GM10847 (cell line): ENCODE measurements around the gene PCDHA3.
"Not testable (repeated sequence)": the region's sequence is repeated elsewhere in the genome, so short reads cannot be mapped to it uniquely, and the experiment has no call there.

ENCODE experiments used
- POLR2A ChIP-seq: IDR thresholded peaks from 2 replicates; pipeline ENCODE4 v1.6.1; 2011; ENCODE audit not compliant: insufficient read length; ENCODE audit errors: extremely low read depth

PCDHA3 gene

DNA sequence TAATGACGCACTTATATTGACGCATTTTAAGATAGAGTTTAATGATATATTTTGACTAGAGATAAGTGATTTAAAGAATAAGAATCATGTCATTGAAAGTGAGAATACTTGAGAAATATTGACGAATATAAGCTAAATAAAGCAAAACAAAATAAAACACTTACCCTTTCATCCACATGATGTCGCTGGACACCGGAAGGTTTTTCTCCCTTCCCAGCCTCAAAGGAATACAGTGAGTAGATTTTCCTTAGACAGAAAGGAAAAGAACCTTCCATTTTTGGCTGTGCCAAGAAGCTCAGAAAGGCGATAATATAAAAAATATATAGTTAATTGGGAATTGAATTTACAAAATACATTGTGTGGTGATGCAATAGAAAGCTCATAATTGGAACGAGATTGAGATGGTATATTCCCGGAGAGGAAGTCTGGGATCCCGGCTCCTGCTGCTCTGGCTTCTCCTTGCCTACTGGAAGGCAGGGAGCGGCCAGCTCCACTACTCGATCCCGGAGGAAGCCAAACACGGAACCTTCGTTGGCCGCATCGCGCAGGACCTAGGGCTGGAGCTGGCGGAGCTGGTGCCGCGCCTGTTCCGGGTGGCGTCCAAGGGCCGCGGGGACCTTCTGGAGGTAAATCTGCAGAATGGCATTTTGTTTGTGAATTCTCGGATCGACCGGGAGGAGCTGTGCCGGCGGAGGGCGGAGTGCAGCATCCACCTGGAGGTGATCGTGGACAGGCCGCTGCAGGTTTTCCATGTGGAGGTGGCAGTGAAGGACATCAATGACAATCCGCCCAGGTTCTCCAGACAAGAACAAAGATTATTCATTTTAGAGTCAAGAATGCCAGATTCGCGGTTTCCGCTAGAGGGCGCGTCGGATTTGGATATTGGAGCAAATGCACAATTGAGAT is 20.8 kb downstream of the PCDHA3 start, which contains the start of gene PCDHA5:
Gene PCDHA5, plus strand, starts transcription at position 239 of the 906 bp plus-strand sequence.
- no peak for TF ChIP-seq POLR2A

DNA sequence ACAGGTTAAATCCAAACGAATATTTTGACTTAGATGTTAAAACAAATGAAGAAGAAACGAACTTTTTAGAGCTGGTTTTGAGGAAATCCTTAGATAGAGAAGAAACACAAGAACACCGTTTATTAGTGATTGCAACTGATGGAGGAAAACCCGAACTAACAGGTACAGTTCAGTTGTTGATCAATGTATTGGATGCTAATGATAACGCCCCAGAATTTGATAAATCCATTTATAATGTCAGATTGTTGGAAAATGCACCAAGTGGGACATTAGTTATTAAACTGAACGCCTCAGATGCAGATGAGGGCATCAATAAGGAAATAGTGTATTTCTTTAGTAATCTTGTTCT is 21.4 kb downstream of the PCDHA3 start:
- no peak for TF ChIP-seq POLR2A

DNA sequence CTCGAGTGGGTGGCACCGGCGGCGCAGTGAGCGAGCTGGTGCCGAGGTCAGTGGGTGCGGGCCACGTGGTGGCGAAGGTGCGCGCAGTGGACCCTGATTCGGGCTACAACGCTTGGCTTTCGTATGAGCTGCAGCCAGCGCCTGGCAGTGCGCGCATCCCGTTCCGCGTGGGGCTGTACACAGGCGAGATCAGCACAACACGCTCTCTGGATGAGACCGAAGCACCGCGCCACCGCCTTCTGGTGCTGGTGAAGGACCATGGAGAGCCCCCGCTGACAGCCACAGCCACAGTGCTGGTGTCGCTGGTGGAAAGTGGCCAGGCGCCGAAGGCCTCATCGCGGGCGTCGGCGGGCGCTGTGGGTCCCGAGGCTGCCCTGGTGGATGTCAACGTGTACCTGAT is 22.6 kb downstream of the PCDHA3 start:
- TF ChIP-seq POLR2A: no peak

DNA sequence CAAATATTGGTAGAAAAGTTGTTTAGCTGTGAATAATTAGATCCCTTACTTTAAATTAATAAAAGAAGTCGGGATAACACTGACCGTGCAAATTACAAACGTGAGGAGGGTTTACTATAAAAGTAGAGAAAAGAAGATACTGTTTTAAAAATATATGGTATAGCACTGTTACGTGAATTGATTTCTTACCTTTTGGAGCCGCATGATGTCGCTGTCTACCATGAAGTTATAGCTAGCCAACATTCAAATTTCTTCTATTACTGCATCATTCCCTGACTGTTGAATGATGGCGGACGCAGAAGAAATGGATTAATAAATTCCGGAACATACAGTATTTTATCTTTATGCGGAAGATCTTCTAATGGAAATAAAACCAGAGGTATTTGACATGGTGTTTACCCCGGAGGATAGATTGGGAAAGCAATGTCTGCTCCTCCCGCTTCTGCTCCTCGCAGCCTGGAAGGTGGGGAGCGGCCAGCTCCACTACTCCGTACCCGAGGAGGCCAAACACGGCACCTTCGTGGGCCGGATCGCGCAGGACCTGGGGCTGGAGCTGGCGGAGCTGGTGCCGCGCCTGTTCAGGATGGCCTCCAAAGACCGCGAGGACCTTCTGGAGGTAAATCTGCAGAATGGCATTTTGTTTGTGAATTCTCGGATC is 27.0 kb downstream of the PCDHA3 start, which contains the start of gene PCDHA6:
Gene PCDHA6, plus strand, starts transcription at position 257 of the 658 bp plus-strand sequence. Its CDS starts 132 bp downstream, at position 389.
- TF ChIP-seq POLR2A: no peak

DNA sequence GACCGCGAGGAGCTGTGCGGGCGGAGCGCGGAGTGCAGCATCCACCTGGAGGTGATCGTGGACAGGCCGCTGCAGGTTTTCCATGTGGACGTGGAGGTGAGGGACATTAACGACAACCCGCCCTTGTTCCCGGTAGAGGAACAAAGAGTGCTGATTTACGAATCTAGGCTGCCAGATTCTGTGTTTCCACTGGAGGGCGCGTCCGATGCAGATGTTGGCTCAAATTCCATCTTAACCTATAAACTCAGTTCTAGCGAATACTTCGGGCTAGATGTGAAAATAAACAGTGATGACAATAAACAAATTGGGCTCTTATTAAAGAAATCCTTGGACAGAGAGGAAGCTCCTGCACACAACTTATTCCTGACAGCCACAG is 27.5 kb downstream of the PCDHA3 start:
- TF ChIP-seq POLR2A: no peak

DNA sequence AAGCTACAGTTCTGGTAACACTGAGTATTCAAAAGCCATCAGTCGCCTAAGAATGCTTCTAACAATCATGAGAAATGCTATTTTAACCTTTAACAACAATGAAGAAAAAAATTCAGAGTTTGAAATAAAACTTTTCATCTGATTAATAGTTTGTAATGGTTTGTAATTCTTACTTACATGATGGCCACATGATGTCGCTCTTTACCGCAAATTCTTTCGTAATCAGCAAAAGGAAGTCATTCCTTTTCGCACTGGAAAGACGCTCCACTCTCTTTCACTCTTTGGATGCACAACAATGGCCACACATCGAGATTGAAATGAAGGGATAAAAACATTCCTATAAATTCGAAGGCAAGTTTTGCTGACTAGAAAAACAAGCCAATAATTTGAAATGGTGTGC is 33.1 kb downstream of the PCDHA3 start, which contains the start of gene PCDHA7:
Gene PCDHA7, plus strand, starts transcription at position 277 of the 400 bp plus-strand sequence. Its CDS starts 115 bp downstream, at position 392.
- no peak for TF ChIP-seq POLR2A

DNA sequence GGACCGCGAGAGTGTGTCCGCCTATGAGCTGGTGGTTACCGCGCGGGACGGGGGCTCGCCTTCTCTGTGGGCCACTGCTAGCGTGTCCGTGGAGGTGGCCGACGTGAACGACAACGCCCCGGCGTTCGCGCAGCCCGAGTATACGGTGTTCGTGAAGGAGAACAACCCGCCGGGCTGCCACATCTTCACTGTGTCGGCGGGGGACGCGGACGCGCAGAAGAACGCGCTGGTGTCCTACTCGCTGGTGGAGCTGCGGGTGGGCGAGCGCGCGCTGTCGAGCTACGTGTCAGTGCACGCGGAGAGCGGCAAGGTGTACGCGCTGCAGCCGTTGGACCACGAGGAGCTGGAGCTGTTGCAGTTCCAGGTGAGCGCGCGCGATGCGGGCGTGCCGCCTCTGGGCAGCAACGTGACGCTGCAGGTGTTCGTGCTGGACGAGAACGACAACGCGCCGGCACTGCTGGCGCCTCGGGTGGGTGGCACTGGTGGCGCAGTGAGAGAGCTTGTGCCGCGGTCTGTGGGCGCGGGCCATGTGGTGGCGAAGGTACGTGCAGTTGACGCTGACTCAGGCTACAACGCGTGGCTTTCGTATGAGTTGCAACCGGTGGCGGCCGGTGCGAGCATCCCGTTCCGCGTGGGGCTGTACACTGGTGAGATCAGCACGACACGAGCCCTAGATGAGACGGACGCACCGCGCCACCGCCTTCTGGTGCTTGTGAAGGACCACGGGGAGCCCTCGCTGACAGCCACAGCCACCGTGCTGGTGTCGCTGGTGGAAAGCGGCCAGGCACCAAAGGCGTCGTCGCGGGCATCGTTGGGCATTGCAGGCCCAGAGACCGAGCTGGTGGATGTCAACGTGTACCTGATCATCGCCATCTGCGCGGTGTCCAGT is 35.0 kb downstream of the PCDHA3 start:
- TF ChIP-seq POLR2A: no peak

DNA sequence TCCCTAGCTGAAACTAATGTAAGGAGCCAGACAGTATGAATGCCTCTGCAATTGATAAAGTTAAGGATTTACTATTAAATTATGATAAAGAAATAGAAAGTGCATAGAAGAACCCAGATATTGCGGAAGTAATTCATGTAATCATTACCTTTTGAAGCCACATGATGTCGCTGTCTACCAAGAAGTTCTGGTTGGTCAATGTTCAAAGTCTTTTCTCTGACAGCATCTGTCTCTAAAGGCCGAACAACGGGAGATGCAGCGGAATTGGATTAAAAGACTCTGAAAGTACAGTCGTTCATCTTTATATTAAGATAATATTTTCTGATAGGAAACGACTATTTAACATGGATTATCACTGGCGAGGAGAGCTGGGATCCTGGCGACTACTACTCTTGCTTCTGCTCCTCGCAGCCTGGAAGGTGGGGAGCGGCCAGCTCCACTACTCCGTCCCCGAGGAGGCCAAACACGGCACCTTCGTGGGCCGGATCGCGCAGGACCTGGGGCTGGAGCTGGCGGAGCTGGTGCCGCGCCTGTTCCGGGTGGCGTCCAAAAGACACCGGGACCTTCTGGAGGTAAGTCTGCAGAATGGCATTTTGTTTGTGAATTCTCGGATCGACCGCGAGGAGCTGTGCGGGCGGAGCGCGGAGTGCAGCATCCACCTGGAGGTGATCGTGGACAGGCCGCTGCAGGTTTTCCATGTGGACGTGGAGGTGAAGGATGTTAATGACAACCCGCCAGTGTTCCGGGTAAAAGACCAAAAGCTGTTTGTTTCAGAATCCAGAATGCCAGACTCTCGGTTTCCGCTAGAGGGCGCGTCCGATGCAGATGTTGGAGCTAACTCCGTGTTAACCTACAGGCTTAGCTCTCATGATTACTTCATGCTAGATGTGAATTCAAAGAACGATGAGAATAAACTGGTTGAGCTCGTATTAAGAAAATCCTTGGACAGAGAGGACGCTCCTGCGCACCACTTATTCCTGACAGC is 40.4 kb downstream of the PCDHA3 start, which contains the start of gene PCDHA8:
Gene PCDHA8, plus strand, starts transcription at position 210 of the 985 bp plus-strand sequence. Its CDS starts 135 bp downstream, at position 345.
- TF ChIP-seq POLR2A: no peak

DNA sequence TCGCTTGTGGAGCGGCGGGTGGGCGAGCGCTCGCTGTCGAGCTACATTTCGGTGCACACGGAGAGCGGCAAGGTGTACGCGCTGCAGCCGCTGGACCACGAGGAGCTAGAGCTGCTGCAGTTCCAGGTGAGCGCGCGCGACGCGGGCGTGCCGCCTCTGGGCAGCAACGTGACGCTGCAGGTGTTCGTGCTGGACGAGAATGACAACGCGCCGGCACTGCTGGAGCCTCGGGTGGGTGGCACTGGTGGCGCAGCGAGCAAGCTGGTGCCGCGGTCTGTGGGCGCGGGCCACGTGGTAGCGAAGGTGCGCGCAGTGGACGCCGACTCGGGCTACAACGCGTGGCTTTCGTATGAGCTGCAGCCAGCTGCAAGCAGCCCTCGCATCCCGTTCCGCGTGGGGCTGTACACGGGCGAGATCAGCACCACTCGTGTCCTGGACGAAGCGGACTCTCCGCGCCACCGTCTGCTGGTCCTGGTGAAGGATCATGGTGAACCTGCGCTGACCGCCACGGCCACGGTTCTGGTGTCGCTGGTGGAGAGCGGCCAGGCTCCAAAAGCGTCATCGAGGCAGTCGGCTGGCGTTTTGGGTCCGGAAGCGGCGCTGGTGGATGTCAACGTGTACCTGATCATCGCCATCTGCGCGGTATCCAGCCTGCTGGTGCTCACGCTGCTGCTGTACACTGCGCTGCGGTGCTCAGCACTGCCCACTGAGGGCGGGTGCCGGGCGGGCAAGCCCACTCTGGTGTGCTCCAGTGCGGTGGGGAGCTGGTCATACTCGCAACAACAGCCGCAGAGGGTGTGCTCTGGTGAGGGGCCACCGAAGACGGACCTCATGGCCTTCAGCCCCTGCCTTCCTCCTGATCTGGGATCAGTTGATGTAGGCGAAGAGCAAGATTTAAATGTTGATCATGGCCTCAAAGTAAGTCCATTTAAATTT is 42.2 kb downstream of the PCDHA3 start:
- TF ChIP-seq POLR2A: no peak

DNA sequence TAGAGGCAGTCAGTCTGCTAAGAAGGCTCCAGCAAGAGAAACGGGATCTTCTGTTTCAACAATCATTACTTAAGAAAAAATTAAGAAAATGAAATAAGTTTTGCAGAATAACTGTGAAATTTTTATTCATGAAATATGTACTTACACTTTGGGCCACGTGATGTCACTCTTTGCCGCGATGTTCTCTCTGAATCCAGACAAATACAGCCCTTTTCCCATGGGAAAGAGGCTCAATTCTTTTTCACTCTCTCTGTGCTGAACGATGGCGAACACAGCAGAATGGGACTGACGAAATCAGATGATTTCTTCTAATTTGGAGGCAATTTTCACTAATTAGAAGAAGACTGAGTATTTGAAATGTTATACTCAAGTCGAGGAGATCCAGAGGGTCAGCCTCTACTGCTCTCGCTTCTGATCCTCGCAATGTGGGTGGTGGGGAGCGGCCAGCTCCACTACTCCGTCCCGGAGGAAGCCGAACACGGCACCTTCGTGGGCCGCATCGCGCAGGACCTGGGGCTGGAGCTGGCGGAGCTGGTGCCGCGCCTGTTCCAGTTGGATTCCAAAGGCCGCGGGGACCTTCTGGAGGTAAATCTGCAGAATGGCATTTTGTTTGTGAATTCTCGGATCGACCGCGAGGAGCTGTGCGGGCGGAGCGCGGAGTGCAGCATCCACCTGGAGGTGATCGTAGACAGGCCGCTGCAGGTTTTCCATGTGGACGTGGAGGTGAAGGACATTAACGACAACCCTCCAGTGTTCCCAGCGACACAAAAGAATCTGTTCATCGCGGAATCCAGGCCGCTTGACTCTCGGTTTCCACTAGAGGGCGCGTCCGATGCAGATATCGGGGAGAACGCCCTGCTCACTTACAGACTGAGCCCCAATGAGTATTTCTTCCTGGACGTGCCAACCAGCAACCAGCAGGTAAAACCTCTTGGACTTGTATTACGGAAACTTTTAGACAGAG is 47.6 kb downstream of the PCDHA3 start, which contains the start of gene PCDHA9:
Gene PCDHA9, plus strand, starts transcription at position 244 of the 964 bp plus-strand sequence. Its CDS starts 114 bp downstream, at position 358.
- not testable (repeated sequence) for TF ChIP-seq POLR2A
